HEK293 (cell line): Measurements from ENCODE around the gene TMEM185B.
"Not testable (repeated sequence)": the region's sequence is repeated elsewhere in the genome, so short reads cannot be mapped to it uniquely, and the experiment has no call there.

Experiments used
- CTCF ChIA-PET: fragments of 350-600 bp; formaldehyde crosslinking; extraction: SDS; loops from one replicate; lab custom pipeline; 2021; ENCODE audit warnings: antibody characterized with exemption; lab: Yijun Ruan, JAX
- POLR2A ChIA-PET: fragments of 300-600 bp; formaldehyde crosslinking; extraction: SDS; loops from one replicate; lab custom pipeline; 2020; ENCODE audit warnings: antibody characterized with exemption, inconsistent platforms; lab: Yijun Ruan, JAX
- H3K27ac ChIP-seq: fragments of 200-500 bp; sonication (Bioruptor generic); 2 replicates; pipeline ENCODE4 v1.5.1; 2014; ENCODE audit warnings: low read depth, low read length, control low read depth, inconsistent platforms; ENCODE audit errors: extremely low read depth
- H3K36me3 ChIP-seq, 2 experiments: fragments of 200-500 bp in 1 of 2; sonication (Bioruptor generic) in 1 of 2; 1 replicate in 1 of 2; 2 replicates in 1 of 2; pipeline ENCODE4 v1.5.1; 2014 to 2017; ENCODE audit warnings: inconsistent platforms in 2 of 2, low read length in 2 of 2; ENCODE audit not compliant: control insufficient read depth in 2 of 2, insufficient read depth in 1 of 2
- H3K4me1 ChIP-seq: fragments of 200-500 bp; sonication (Bioruptor generic); 2 replicates; pipeline ENCODE4 v1.5.1; 2014; ENCODE audit warnings: mild to moderate bottlenecking, low read length, inconsistent platforms; ENCODE audit not compliant: control insufficient read depth, insufficient read depth
- H3K4me3 ChIP-seq: 2 replicates; pipeline ENCODE4 v1.5.1; 2011; ENCODE audit warnings: low read depth, mild to moderate bottlenecking, control low read depth, low read length, moderate library complexity
- H3K9me3 ChIP-seq: fragments of 200-500 bp; sonication (Bioruptor generic); 2 replicates; pipeline ENCODE4 v1.5.1; 2014; ENCODE audit warnings: low read depth, low read length, inconsistent platforms; ENCODE audit not compliant: control insufficient read depth, insufficient read depth
- PATZ1 ChIP-seq: fragments of 450-650 bp; formaldehyde crosslinking; IDR thresholded peaks from 2 replicates; pipeline ENCODE4 v1.5.1; 2016; ENCODE audit warnings: missing biosample characterization, missing genetic modification characterization
- PRDM1 ChIP-seq: fragments of 450-650 bp; formaldehyde crosslinking; IDR thresholded peaks from 2 replicates; pipeline ENCODE4; 2016; ENCODE audit warnings: missing biosample characterization, missing genetic modification characterization
- SCRT1 ChIP-seq: fragments of 450-650 bp; formaldehyde crosslinking; IDR thresholded peaks from 2 replicates; pipeline ENCODE4 v1.5.1; 2016; ENCODE audit warnings: missing biosample characterization, missing genetic modification characterization, borderline replicate concordance
- WT1 ChIP-seq: fragments of 450-650 bp; formaldehyde crosslinking; IDR thresholded peaks from 2 replicates; pipeline ENCODE4 v1.5.1; 2016; ENCODE audit warnings: missing biosample characterization, missing genetic modification characterization
- YY1 ChIP-seq: fragments of 450-650 bp; formaldehyde crosslinking; IDR thresholded peaks from 2 replicates; pipeline ENCODE4 v1.5.1; 2018; ENCODE audit warnings: missing biosample characterization, missing genetic modification characterization
- ZBTB10 ChIP-seq: fragments of 450-650 bp; formaldehyde crosslinking; IDR thresholded peaks from 2 replicates; pipeline ENCODE4 v1.5.1; 2016; ENCODE audit warnings: missing biosample characterization, missing genetic modification characterization
- ZBTB20 ChIP-seq: fragments of 450-650 bp; formaldehyde crosslinking; IDR thresholded peaks from 2 replicates; pipeline ENCODE4 v1.5.1; 2016; ENCODE audit warnings: missing biosample characterization, missing genetic modification characterization
- ZNF10 ChIP-seq: fragments of 450-650 bp; formaldehyde crosslinking; IDR thresholded peaks from 2 replicates; pipeline ENCODE4 v1.5.1; 2017; ENCODE audit warnings: missing biosample characterization, missing genetic modification characterization
- ZNF132 ChIP-seq: fragments of 450-650 bp; formaldehyde crosslinking; IDR thresholded peaks from 2 replicates; pipeline ENCODE4 v1.5.1; 2017; ENCODE audit warnings: missing biosample characterization, missing genetic modification characterization, borderline replicate concordance
- ZNF138 ChIP-seq: fragments of 450-650 bp; formaldehyde crosslinking; IDR thresholded peaks from 2 replicates; pipeline ENCODE4 v1.5.1; 2016; ENCODE audit warnings: missing biosample characterization, missing genetic modification characterization, borderline replicate concordance
- ZNF175 ChIP-seq: fragments of 450-650 bp; formaldehyde crosslinking; IDR thresholded peaks from 2 replicates; pipeline ENCODE4 v1.5.1; 2016; ENCODE audit warnings: missing biosample characterization, missing genetic modification characterization
- ZNF2 ChIP-seq: fragments of 450-650 bp; formaldehyde crosslinking; IDR thresholded peaks from 2 replicates; pipeline ENCODE4 v1.5.1; 2016; ENCODE audit warnings: missing biosample characterization, missing genetic modification characterization
- ZNF239 ChIP-seq: fragments of 450-650 bp; formaldehyde crosslinking; IDR thresholded peaks from 2 replicates; pipeline ENCODE4 v1.5.1; 2016; ENCODE audit warnings: missing biosample characterization, missing genetic modification characterization
- ZNF266 ChIP-seq: fragments of 450-650 bp; formaldehyde crosslinking; IDR thresholded peaks from 2 replicates; pipeline ENCODE4 v1.5.1; 2016; ENCODE audit warnings: missing biosample characterization, missing genetic modification characterization, low read depth
- ZNF292 ChIP-seq: fragments of 450-650 bp; formaldehyde crosslinking; IDR thresholded peaks from 2 replicates; pipeline ENCODE4 v1.5.1; 2016; ENCODE audit warnings: low read depth, missing biosample characterization, missing genetic modification characterization, borderline replicate concordance
- ZNF341 ChIP-seq: fragments of 450-650 bp; formaldehyde crosslinking; IDR thresholded peaks from 2 replicates; pipeline ENCODE4; 2016; ENCODE audit warnings: low read depth, missing biosample characterization, missing genetic modification characterization
- ZNF404 ChIP-seq: fragments of 450-650 bp; formaldehyde crosslinking; IDR thresholded peaks from 2 replicates; pipeline ENCODE4 v1.5.1; 2017; ENCODE audit warnings: missing biosample characterization, missing genetic modification characterization
- ZNF426 ChIP-seq: fragments of 450-650 bp; formaldehyde crosslinking; IDR thresholded peaks from 2 replicates; pipeline ENCODE4 v1.5.1; 2017; ENCODE audit warnings: missing biosample characterization, missing genetic modification characterization, mild to moderate bottlenecking, inconsistent platforms, moderate library complexity
- ZNF433 ChIP-seq: fragments of 450-650 bp; formaldehyde crosslinking; IDR thresholded peaks from 2 replicates; pipeline ENCODE4 v1.5.1; 2016; ENCODE audit warnings: missing biosample characterization, missing genetic modification characterization, low read depth
- ZNF488 ChIP-seq: fragments of 450-650 bp; formaldehyde crosslinking; IDR thresholded peaks from 2 replicates; pipeline ENCODE4 v1.5.1; 2016; ENCODE audit warnings: missing biosample characterization, missing genetic modification characterization
- ZNF514 ChIP-seq: fragments of 450-650 bp; formaldehyde crosslinking; IDR thresholded peaks from 2 replicates; pipeline ENCODE4 v1.5.1; 2016; ENCODE audit warnings: missing biosample characterization, missing genetic modification characterization
- ZNF571 ChIP-seq: fragments of 450-650 bp; formaldehyde crosslinking; IDR thresholded peaks from 2 replicates; pipeline ENCODE4 v1.5.0; 2017; ENCODE audit warnings: missing biosample characterization, missing genetic modification characterization
- ZNF660 ChIP-seq: fragments of 450-650 bp; IDR thresholded peaks from 2 replicates; pipeline ENCODE4 v1.5.1; 2018; ENCODE audit warnings: missing biosample characterization, mild to moderate bottlenecking, missing genetic modification characterization
- ZNF664 ChIP-seq: fragments of 450-650 bp; formaldehyde crosslinking; IDR thresholded peaks from 2 replicates; pipeline ENCODE4 v1.5.1; 2016; ENCODE audit warnings: missing biosample characterization, missing genetic modification characterization
- ZNF701 ChIP-seq: fragments of 450-650 bp; formaldehyde crosslinking; IDR thresholded peaks from 2 replicates; pipeline ENCODE4 v1.5.1; 2016; ENCODE audit warnings: missing biosample characterization, missing genetic modification characterization
- ZNF777 ChIP-seq: fragments of 450-650 bp; formaldehyde crosslinking; IDR thresholded peaks from 2 replicates; pipeline ENCODE4 v1.5.1; 2017; ENCODE audit warnings: missing biosample characterization, missing genetic modification characterization, borderline replicate concordance
- ZNF837 ChIP-seq: fragments of 450-650 bp; formaldehyde crosslinking; IDR thresholded peaks from 2 replicates; pipeline ENCODE4 v1.5.1; 2016; ENCODE audit warnings: missing biosample characterization, missing genetic modification characterization
- ZXDB ChIP-seq: fragments of 450-650 bp; formaldehyde crosslinking; IDR thresholded peaks from 2 replicates; pipeline ENCODE4 v1.5.1; 2016; ENCODE audit warnings: missing biosample characterization, missing genetic modification characterization

TMEM185B gene

GRCh38 chr2:120262150-120262549, 39.0 kb upstream of the TMEM185B start (continued):
- no peak for TF ChIP-seq ZNF426 (tag by site-specific recombination)

GRCh38 chr2:120261387-120262006, 38.3 kb upstream of the TMEM185B start:
- ChIA-PET CTCF (interaction anchor here (1.1 to 1.3 kb wide), 2 partner anchors 51 kb away, joined by 3 to 4 read pairs; no protein-coding TSS in a partner anchor), POLR2A (no interaction called here)
- Histone ChIP-seq H3K27ac (no peak overlapping the region), H3K9me3 (no peaks in the 10 kb centered on the region), H3K36me3 (no peaks in the 10 kb centered on the region), H3K4me3 (no peak overlapping the region), H3K4me1 (peaks cover 4% of the 10 kb centered on the region; the same call in 1 of the 2 replicates)
- TF ChIP-seq ZNF777 (tag by site-specific recombination) (no peak), WT1 (tag by site-specific recombination) (no peak), ZNF837 (tag by site-specific recombination) (no peak), ZNF2 (tag by site-specific recombination) (no peak), ZNF514 (tag by site-specific recombination) (no peak), ZNF341 (tag by site-specific recombination) (no peak), ZNF239 (no peak), ZNF433 (tag by site-specific recombination) (no peak), ZNF404 (tag by site-specific recombination) (no peak), ZNF175 (tag by site-specific recombination) (no peak), ZBTB20 (tag by site-specific recombination) (no peak)

GRCh38 chr2:120260736-120261135, 37.5 kb upstream of the TMEM185B start:
- TF ChIP-seq ZNF132 (tag by site-specific recombination): no peak
- TF ChIP-seq ZNF266 (tag by site-specific recombination): no peak
- TF ChIP-seq ZNF571 (tag by site-specific recombination): no peak
- no peak for TF ChIP-seq ZNF701 (tag by site-specific recombination)
- TF ChIP-seq ZBTB10 (tag by site-specific recombination): no peak
- no peak for TF ChIP-seq ZXDB (tag by site-specific recombination)
- TF ChIP-seq ZNF10 (tag by site-specific recombination): no peak
- no peak for TF ChIP-seq YY1 (tag by site-specific recombination)
- TF ChIP-seq ZNF664 (tag by site-specific recombination): no peak
- no peak for TF ChIP-seq ZNF488 (tag by site-specific recombination)
- no peak for TF ChIP-seq ZNF292
- TF ChIP-seq PRDM1: no peak
- no peak for TF ChIP-seq ZNF138 (tag by site-specific recombination)
- TF ChIP-seq SCRT1 (tag by site-specific recombination): no peak
- no peak for TF ChIP-seq ZNF660 (tag by site-specific recombination)
- TF ChIP-seq PATZ1 (tag by site-specific recombination): no peak
- Histone ChIP-seq H3K4me1 (peaks cover 4% of the 10 kb centered on the region; the same call in 1 of the 2 replicates), H3K4me3 (no peak overlapping the region), H3K9me3 (no peaks in the 10 kb centered on the region), H3K36me3 (no peaks in the 10 kb centered on the region), H3K27ac (no peak overlapping the region)
- ChIA-PET POLR2A (no interaction called here), CTCF (interaction anchor here (1.1 to 1.3 kb wide), 2 partner anchors 51 to 52 kb away, joined by 3 to 4 read pairs; no protein-coding TSS in a partner anchor)

GRCh38 chr2:120259939-120260338, 36.7 kb upstream of the TMEM185B start:
- H3K4me1 ChIP-seq, H3K27ac ChIP-seq, POLR2A ChIA-PET, H3K4me3 ChIP-seq, H3K9me3 ChIP-seq, H3K36me3 ChIP-seq: not testable (repeated sequence)
- CTCF ChIA-PET: interaction anchor here (1.3 kb wide), 1 partner anchor 53 kb away, joined by 4 read pairs; no protein-coding TSS in a partner anchor
